Panc1 (cell line): Measurements from ENCODE around the gene RRAGC. TPM values are rescaled to one million over a fixed set of nuclear protein-coding genes. Genes with fewer than 3 reads are reported as not detected.

ENCODE experiments used
- ATAC-seq: fragments of 200-7000 bp; cut with Tn5 transposase; 2 replicates; pipeline ENCODE4 v1.9.1; 2020; ENCODE audit warnings: mild to moderate bottlenecking, moderate library complexity
- BruUV-seq: library from RNA; stranded (reverse); fragments of 400-500 nt; replicated peaks from 2 replicates; lab custom pipeline; 2021; lab: Mats Ljungman, UMichigan
- CTCF ChIA-PET: fragments of 300-600 bp; sonication (Branson Sonifier 250); formaldehyde crosslinking; loops from one replicate; lab custom pipeline; 2022; ENCODE audit warnings: antibody characterized with exemption; lab: Charles Lee
- POLR2A ChIA-PET: fragments of 300-600 bp; sonication (Branson Sonifier 250); formaldehyde crosslinking; loops from one replicate; lab custom pipeline; 2022; ENCODE audit warnings: antibody characterized with exemption; lab: Charles Lee
- DNase-seq: peaks from one replicate; pipeline ENCODE4 v3.0.0-alpha.2; 2010; ENCODE audit warnings: low read depth, low spot score
- H3K27ac ChIP-seq: 2 replicates; pipeline ENCODE4 v1.5.1; 2011; ENCODE audit warnings: mild to moderate bottlenecking, low read length, inconsistent platforms
- H3K27me3 ChIP-seq: fragments of 200-500 bp; sonication (Bioruptor generic); 2 replicates; pipeline ENCODE4 v1.6.0; 2014; ENCODE audit warnings: low read length, inconsistent platforms; ENCODE audit not compliant: control insufficient read depth, insufficient read depth
- H3K36me3 ChIP-seq: fragments of 200-500 bp; sonication (Bioruptor generic); 2 replicates; pipeline ENCODE4 v1.5.1; 2014; ENCODE audit warnings: inconsistent platforms, mild to moderate bottlenecking, low read length, moderate library complexity; ENCODE audit not compliant: control insufficient read depth, insufficient read depth
- H3K4me1 ChIP-seq: 2 replicates; pipeline ENCODE4 v1.5.1; 2011; ENCODE audit warnings: inconsistent platforms, mild to moderate bottlenecking, low read length, moderate library complexity; ENCODE audit not compliant: control insufficient read depth, insufficient read depth
- H3K4me3 ChIP-seq, 2 experiments: 2 replicates each; pipeline ENCODE4 v1.5.1; 2011 to 2012; ENCODE audit warnings: low read depth in 2 of 2, low read length in 2 of 2, mild to moderate bottlenecking in 2 of 2, inconsistent platforms in 1 of 2, moderate library complexity in 1 of 2
- H3K9me3 ChIP-seq: fragments of 200-500 bp; sonication (Bioruptor generic); 2 replicates; pipeline ENCODE4 v1.5.1; 2014; ENCODE audit warnings: low read depth, mild to moderate bottlenecking, inconsistent platforms, low read length, moderate library complexity; ENCODE audit not compliant: control insufficient read depth, insufficient read depth
- POLR2AphosphoS5 ChIP-seq: IDR thresholded peaks from 2 replicates; pipeline ENCODE4 v1.6.1; 2012; ENCODE audit warnings: mild to moderate bottlenecking, low read depth, low read length, moderate library complexity
- REST ChIP-seq, 2 experiments: IDR thresholded peaks; 2 replicates each; pipeline ENCODE4 v1.6.1; 2011 to 2012; ENCODE audit warnings: low read depth in 2 of 2, control low read depth in 1 of 2, low read length in 1 of 2, mild to moderate bottlenecking in 1 of 2, moderate library complexity in 1 of 2; ENCODE audit not compliant: insufficient read depth in 1 of 2
- SIN3A ChIP-seq: IDR thresholded peaks from 2 replicates; pipeline ENCODE4 v1.6.1; 2012; ENCODE audit warnings: low read depth, mild to moderate bottlenecking, low read length, moderate library complexity, borderline replicate concordance; ENCODE audit not compliant: insufficient read depth
- TCF7L2 ChIP-seq: IDR thresholded peaks from 2 replicates; pipeline ENCODE4 v1.6.1; 2011; ENCODE audit warnings: mild to moderate bottlenecking, low read depth, low read length, inconsistent platforms
- in situ Hi-C: cut with HindIII; loops from 2 replicates; pipeline ENCODE4 v1.10.0; 2016; ENCODE audit warnings: low sequenced_read_pairs, low pct_unique_long_range_greater_than_20kb
- intact Hi-C: fragments of 100-400 bp; cut with micrococcal nuclease; formaldehyde crosslinking; loops from one replicate; pipeline ENCODE4 v1.10.0; 2022; ENCODE audit not compliant: unreplicated experiment
- total RNA-seq: library from RNA; stranded (reverse); gene quantifications from one replicate; pipeline ENCODE4 v1.2.1, GENCODE V29; 2021; ENCODE audit not compliant: unreplicated experiment
- TF ChIP-seq, protein P1 (sequence below): fragments of 450-650 bp; IDR thresholded peaks from 2 replicates; pipeline ENCODE4 v1.5.1; 2017; ENCODE audit warnings: mild to moderate bottlenecking

The RRAGC gene
- total RNA-seq, 1 experiment from 2014 or later = 44.3 TPM

GRCh38 chr1:38885092-38885491 lies 25.5 kb upstream of the RRAGC start:
- no TSS peak for BruUV-seq

DNA sequence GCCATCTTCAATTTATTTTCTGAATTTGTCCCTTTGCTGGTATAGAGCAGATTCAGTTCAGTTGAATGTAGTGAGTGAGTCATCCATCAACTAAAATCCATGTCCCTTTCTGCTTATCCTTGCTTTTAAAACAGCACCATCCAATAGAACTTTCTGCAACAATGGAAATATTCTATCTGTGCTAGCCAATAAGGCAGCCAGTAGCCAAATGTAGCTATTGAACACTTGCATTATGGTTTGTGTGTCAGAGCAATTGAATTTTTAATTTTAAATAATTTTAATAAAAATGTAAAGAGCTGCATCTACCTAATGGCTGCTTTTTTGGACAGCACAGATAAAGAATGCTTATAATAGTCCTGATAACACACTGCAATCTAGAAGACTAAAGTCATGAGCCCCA lies 21.9 kb upstream of the RRAGC start, which contains the start of gene GJA9:
Gene GJA9 (minus strand): TSS at position 101 of the 400 bp plus-strand sequence. CDS start 5,489 bp downstream, outside the sequence.
- Histone ChIP-seq H3K27me3 (no peaks in the 10 kb centered on the region), H3K4me3 (no peak within 1 kb of the TSS), H3K27ac (no peak within 1 kb of the TSS), H3K9me3 (no peaks in the 10 kb centered on the region), H3K36me3 (no peaks in the 10 kb centered on the region), H3K4me1 (no peaks in the 10 kb centered on the region)
- TF ChIP-seq TCF7L2 (no peak), POLR2AphosphoS5 (no peak), SIN3A (no peak), REST (IDR thresholded peaks at IDR 0.05; ENCODE audit: insufficient read depth in 1 of 2, low read depth in 2 of 2, low read length in 1 of 2) (no peak)
- TF ChIP-seq, protein P1, sequence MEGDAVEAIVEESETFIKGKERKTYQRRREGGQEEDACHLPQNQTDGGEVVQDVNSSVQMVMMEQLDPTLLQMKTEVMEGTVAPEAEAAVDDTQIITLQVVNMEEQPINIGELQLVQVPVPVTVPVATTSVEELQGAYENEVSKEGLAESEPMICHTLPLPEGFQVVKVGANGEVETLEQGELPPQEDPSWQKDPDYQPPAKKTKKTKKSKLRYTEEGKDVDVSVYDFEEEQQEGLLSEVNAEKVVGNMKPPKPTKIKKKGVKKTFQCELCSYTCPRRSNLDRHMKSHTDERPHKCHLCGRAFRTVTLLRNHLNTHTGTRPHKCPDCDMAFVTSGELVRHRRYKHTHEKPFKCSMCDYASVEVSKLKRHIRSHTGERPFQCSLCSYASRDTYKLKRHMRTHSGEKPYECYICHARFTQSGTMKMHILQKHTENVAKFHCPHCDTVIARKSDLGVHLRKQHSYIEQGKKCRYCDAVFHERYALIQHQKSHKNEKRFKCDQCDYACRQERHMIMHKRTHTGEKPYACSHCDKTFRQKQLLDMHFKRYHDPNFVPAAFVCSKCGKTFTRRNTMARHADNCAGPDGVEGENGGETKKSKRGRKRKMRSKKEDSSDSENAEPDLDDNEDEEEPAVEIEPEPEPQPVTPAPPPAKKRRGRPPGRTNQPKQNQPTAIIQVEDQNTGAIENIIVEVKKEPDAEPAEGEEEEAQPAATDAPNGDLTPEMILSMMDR = no peak
- ChIA-PET CTCF (no interaction called here), POLR2A (interaction anchor here (0.6 to 0.7 kb wide), 2 partner anchors 9 to 13 kb away, joined by 6 read pairs; no protein-coding TSS in a partner anchor)
- intact Hi-C loops = no loop called here
- no TSS peak for BruUV-seq
- no peak for DNase-seq
- in situ Hi-C loops = no loop called here
- ATAC-seq = no peak

More at GRCh38 chr1:38885092-38885491, 25.5 kb upstream of the RRAGC start:
- Histone ChIP-seq H3K36me3 (no peaks in the 10 kb centered on the region), H3K9me3 (no peaks in the 10 kb centered on the region), H3K4me1 (no peaks in the 10 kb centered on the region), H3K4me3 (no peak overlapping the region), H3K27ac (no peak overlapping the region), H3K27me3 (no peaks in the 10 kb centered on the region)
- no peak for ATAC-seq
- ChIA-PET CTCF (no interaction called here), POLR2A (no interaction called here)
- DNase-seq = no peak
- intact Hi-C loops = no loop called here
- TF ChIP-seq, protein P1 = no peak
- TF ChIP-seq TCF7L2 (no peak), POLR2AphosphoS5 (no peak), SIN3A (no peak), REST (IDR thresholded peaks at IDR 0.05; ENCODE audit: insufficient read depth in 1 of 2, low read depth in 2 of 2, low read length in 1 of 2) (no peak)
- in situ Hi-C loops = no loop called here
